Stimulated activated memory B cell treated with anti-CD40 and anti-IgM and Interleukin-4, amounts not matched to agents 10 μg/mL and 1 μg/mL and 100 μg/mL, for 72 hours (primary cell): Measurements from ENCODE around the gene KCNA5.

Experiments
- ATAC-seq: fragments of 150-1000 bp; cut with Tn5 transposase; 2 replicates; pipeline ENCODE4 v1.10.0; 2021
- H3K27ac Mint-ChIP-seq: one replicate; pipeline ENCODE4 v1.8.0; 2022; ENCODE audit warnings: mild to moderate bottlenecking, mixed read lengths
- H3K27me3 Mint-ChIP-seq: one replicate; pipeline ENCODE4 v1.8.0; 2022; ENCODE audit warnings: mixed read lengths
- H3K36me3 Mint-ChIP-seq: one replicate; pipeline ENCODE4 v1.8.0; 2022; ENCODE audit warnings: mixed read lengths
- H3K4me1 Mint-ChIP-seq: one replicate; pipeline ENCODE4 v1.8.0; 2022; ENCODE audit warnings: mixed read lengths
- H3K4me3 Mint-ChIP-seq: one replicate; pipeline ENCODE4 v1.8.0; 2022; ENCODE audit warnings: mild to moderate bottlenecking, moderate library complexity, mixed read lengths
- H3K9me3 Mint-ChIP-seq: one replicate; pipeline ENCODE4 v1.8.0; 2022; ENCODE audit warnings: mixed read lengths

The KCNA5 gene

DNA sequence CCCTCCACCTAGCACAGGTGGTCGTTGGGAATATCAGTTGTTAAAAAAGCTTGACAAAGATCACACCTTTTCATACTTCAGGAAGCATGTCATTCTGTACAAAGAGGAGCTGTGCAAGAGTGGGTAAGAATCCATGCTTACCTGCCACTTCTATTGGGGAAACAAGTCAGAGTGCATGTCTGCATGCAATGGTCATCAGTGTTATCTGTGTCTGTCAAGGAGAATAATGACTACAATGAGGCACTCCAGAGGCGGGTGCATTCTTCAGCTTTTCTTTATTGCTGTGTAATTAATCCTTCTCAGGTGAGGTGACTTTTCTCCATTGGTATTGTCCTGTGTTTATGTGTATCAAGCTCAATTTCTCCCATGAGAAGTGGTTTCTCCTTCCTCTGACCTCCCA, 24.4 kb downstream of the KCNA5 start:
- Mint-ChIP-seq H3K36me3 (no peaks in the 10 kb centered on the region), H3K4me3 (no peak overlapping the region), H3K27me3 (peaks cover 8% of the 10 kb centered on the region)

DNA sequence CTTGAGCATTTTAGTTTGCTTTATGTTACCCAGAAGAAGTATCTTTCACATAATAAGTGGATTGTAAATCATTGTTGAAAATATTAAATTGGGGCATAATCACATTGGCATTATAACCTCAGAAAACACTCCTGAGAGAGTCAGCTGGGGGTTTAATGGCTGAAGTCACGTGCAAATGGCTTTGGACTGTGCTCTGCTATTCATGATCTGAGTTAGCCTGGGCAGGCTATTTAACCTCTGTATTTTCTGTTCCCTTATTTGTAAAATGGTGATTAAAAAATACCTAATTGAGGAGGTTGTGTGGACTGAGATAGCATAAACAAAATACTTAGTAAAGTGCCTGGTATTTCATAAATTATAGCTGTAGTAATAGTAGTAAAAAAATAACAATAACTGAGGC, 24.9 kb downstream of the KCNA5 start:
- Mint-ChIP-seq H3K36me3 (no peaks in the 10 kb centered on the region), H3K4me3 (no peak overlapping the region), H3K27ac (no peak overlapping the region)

More for the DNA sequence above, 24.4 kb downstream of the KCNA5 start:
- no peak overlapping the region for H3K27ac Mint-ChIP-seq
- ATAC-seq: no peak
- H3K4me1 Mint-ChIP-seq: no peaks in the 10 kb centered on the region
- H3K9me3 Mint-ChIP-seq: no peaks in the 10 kb centered on the region

DNA sequence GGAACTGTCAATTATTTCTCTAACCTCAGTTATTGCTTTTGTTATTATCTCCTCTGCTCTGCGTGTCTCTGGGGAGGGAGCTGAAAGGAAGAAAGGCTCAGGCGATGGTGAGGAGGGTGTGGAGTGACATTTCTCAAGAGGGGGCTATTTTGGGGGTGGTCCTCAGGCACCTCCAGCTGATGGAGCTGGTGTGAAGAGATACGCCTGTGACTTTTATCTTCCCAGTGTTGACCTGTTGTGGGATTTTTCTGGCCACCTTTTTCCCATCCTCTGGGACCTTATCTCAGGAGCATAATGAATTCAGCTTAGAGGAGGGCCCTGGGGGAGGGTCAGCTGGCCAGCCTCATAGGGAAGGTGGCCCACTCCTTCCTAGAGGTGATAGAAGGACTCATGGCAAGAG, 26.4 kb downstream of the KCNA5 start:
- no peak for ATAC-seq
- Mint-ChIP-seq H3K27me3 (peaks cover 8% of the 10 kb centered on the region), H3K36me3 (no peaks in the 10 kb centered on the region), H3K4me1 (peaks cover 6% of the 10 kb centered on the region), H3K9me3 (no peaks in the 10 kb centered on the region), H3K27ac (no peak overlapping the region), H3K4me3 (no peak overlapping the region)

More for the DNA sequence above, 24.9 kb downstream of the KCNA5 start:
- Mint-ChIP-seq H3K27me3 (peaks cover 8% of the 10 kb centered on the region), H3K9me3 (no peaks in the 10 kb centered on the region), H3K4me1 (no peaks in the 10 kb centered on the region)
- ATAC-seq: no peak

DNA sequence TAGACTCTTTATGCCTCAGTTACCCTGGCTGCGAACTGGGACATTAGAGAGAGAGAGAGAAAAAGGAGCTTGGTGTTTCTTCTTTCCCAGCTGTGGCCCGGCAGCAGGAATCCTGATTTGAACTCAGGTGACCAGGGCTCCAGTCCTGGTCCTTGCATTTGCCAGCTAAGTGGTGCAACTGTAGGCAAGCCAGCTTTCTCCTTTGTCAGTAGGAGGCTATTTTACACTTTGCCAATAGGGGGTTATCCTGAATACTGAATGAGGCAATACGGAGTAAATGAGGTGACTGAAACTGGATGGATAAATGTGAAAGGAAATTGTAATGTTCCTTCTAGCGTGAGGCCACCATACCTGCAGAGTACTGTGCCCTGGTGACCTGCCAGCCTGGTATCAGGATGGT, 27.8 kb downstream of the KCNA5 start:
- Mint-ChIP-seq H3K4me3 (no peak overlapping the region), H3K9me3 (no peaks in the 10 kb centered on the region), H3K27me3 (peaks cover 8% of the 10 kb centered on the region), H3K36me3 (no peaks in the 10 kb centered on the region), H3K4me1 (peaks cover 6% of the 10 kb centered on the region), H3K27ac (no peak overlapping the region)
- ATAC-seq: no peak

DNA sequence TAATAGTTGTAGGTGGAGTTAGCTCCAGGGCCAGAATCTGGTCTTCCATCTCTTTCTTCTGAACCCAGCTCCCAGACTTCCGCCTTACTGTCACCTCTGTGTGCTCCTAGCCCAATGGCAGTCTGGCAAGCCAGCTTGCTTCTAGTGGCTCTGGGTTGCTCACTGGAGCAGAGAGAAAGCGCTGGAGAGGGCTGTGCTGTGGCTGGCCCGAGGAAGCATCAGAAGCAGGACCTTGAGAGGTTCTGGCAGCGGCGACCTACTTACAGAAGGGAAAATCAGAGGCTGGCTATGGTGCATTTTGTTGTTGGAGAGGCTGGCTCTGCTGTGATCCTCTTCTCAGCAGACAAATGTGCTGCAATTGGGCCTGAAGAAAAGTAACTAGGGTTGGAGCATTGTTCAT, 28.6 kb downstream of the KCNA5 start:
- Mint-ChIP-seq H3K36me3 (no peaks in the 10 kb centered on the region), H3K9me3 (no peaks in the 10 kb centered on the region), H3K4me3 (no peak overlapping the region), H3K27ac (no peak overlapping the region), H3K4me1 (peaks cover 6% of the 10 kb centered on the region), H3K27me3 (peaks cover 8% of the 10 kb centered on the region)
- no peak for ATAC-seq

DNA sequence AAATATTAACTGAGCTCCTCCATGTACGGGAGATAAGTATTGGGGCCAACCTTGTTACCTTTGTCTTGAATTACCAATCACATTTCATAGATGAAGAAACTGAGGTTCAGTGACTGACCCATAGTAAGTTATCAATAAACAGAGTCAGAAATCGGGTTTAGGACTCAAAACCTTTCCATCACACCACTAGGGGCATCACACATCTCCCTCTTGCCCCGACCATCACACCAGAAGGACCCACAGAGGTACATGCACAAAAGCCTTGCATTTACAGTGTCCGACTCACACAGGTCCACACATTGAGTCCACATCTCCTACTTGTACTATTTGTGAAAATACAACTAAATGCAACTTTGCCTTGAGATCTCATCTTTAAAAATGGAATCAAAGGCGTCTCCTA, 29.4 kb downstream of the KCNA5 start:
- Mint-ChIP-seq H3K4me1 (peaks cover 6% of the 10 kb centered on the region), H3K9me3 (no peaks in the 10 kb centered on the region), H3K27ac (no peak overlapping the region), H3K36me3 (no peaks in the 10 kb centered on the region), H3K4me3 (no peak overlapping the region), H3K27me3 (peaks cover 8% of the 10 kb centered on the region)
- ATAC-seq: no peak

DNA sequence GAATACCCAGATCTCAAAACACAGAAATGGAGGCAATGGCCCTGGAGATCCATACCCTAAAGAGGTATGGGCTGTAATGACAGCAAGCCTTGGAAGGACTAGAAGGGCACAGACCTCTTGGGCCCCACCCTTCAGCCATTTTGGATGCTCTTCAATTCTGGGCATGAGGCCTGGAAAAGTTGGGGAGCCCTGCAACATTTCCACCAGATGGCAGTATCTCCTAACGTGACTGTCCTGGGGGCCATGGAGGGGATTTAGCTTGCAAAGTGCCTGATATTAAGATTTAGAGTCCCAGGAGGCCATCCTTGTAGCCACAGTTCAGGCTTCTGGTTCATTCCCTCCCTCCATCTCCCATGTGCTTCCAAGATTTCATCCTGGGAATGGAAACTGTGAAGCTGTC, 30.2 kb downstream of the KCNA5 start:
- no peak overlapping the region for H3K4me3 Mint-ChIP-seq

DNA sequence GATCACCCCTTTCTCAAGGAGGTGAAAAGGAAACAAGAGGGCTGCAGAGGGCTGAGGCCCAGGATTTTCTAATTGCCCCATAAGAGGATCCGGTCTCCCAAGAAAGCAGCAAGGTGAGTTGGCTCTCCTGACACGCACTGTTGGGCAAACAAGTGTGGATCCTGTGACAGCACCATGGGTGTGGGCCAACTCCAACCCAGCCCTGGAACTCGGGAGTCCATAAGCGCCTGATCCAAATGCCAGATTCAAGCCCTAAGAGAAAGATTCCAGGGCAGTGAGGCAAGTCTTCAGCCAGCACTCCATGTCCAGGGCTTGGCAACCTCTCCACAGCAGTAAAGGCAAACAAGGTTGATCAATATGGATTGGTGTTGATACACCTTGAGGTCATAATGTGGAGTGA, 33.1 kb downstream of the KCNA5 start:
- no peaks in the 10 kb centered on the region for H3K9me3 Mint-ChIP-seq
- ATAC-seq: no peak

More for the DNA sequence above, 30.2 kb downstream of the KCNA5 start:
- H3K9me3 Mint-ChIP-seq: no peaks in the 10 kb centered on the region
- peaks cover 8% of the 10 kb centered on the region for H3K27me3 Mint-ChIP-seq
- H3K36me3 Mint-ChIP-seq: no peaks in the 10 kb centered on the region
- no peak overlapping the region for H3K27ac Mint-ChIP-seq
- no peak for ATAC-seq
- H3K4me1 Mint-ChIP-seq: peaks cover 6% of the 10 kb centered on the region

DNA sequence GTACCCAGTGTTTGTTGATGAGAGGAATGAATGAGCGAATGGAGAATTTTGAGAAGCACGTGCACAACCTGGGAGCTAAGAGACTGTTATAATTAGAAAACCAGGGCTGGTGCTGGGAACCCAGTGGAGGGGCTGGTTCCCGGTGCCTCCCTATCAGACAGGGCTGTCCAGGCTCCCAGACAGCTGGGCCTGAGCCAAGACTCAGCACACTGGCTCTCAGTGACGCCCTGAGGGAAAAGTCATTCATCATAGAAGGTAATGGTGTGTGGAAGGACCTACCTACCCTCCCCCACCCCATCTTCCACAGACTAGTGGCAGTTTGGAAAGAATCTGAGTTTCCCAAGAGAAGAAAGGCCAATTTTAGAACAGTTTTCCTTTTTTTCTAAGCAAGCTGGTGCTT, 34.7 kb downstream of the KCNA5 start:
- ATAC-seq: no peak
- H3K4me1 Mint-ChIP-seq: peaks cover 6% of the 10 kb centered on the region
- H3K4me3 Mint-ChIP-seq: no peak overlapping the region
- no peaks in the 10 kb centered on the region for H3K9me3 Mint-ChIP-seq
- H3K27me3 Mint-ChIP-seq: no peaks in the 10 kb centered on the region
- no peak overlapping the region for H3K27ac Mint-ChIP-seq
- no peaks in the 10 kb centered on the region for H3K36me3 Mint-ChIP-seq

More for the DNA sequence above, 33.1 kb downstream of the KCNA5 start:
- no peak overlapping the region for H3K27ac Mint-ChIP-seq
- H3K4me3 Mint-ChIP-seq: no peak overlapping the region
- H3K27me3 Mint-ChIP-seq: no peaks in the 10 kb centered on the region
- peaks cover 6% of the 10 kb centered on the region for H3K4me1 Mint-ChIP-seq
- H3K36me3 Mint-ChIP-seq: no peaks in the 10 kb centered on the region

DNA sequence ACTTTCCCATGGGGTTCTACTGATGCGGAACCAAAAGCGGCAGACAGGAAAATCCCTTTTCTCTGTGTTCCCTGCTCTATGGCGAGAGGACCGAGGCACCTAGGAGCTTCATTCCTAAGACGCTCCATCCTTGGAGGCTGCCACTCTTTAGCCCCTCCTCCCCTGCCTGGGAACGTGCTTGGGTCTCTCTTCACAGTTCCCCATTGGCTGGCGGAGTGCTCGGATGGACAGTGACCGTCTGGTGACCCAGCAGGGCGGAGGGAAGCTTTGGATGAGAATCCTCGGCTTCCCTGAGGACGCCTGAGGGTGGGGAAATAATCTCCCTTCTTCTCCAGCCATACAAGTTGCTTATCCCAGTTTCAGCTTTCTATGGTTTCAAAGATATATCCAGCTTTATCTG, 37.3 kb downstream of the KCNA5 start:
- Mint-ChIP-seq H3K36me3 (no peaks in the 10 kb centered on the region), H3K9me3 (no peaks in the 10 kb centered on the region), H3K4me1 (no peaks in the 10 kb centered on the region), H3K4me3 (no peak overlapping the region), H3K27ac (no peak overlapping the region), H3K27me3 (no peaks in the 10 kb centered on the region)
- ATAC-seq: no peak

DNA sequence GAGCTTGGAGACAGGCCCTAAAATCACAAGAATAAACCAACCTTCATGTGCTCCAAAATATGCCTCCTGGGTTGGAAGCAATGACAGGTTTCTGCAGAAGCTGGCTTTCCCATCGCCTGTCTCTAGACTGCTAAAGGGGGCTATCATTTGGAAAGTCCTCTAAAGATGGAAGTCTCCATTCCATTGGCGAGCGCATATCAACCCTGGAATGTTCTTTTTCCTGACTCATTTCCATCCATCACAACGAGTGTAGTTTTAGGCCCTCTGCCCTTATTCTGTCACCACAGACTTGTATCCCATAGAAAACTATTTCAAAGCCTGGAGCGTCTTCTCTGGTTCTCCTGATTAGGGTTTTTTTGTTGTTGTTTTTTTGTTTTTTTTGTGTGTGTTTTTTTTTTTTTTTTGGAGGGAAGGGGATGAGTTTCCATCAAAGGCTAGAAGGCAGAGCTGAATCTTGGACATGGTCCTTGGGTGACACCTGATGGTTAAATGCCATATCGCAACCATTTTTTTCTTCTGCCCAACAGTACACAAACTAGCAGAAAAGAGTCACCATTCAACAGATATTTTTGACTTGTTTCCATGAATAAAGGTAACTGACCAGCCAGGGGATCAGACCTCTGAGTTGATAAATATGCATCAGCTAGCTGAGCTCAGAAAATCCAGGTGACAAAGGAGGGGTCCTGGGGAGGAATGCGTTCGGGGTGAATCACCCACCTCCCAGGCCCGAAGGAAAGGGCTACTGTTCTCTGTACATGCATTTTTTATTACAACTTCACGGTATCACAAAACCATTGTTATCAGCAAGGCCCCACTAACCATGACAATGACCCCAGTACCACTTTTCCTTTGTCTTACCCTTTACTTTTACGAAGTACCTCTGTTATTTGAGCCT, 40.5 kb downstream of the KCNA5 start:
- Mint-ChIP-seq H3K27me3 (no peaks in the 10 kb centered on the region), H3K36me3 (no peaks in the 10 kb centered on the region), H3K4me1 (no peaks in the 10 kb centered on the region), H3K9me3 (no peaks in the 10 kb centered on the region), H3K4me3 (no peak overlapping the region), H3K27ac (no peak overlapping the region)
- ATAC-seq: no peak

DNA sequence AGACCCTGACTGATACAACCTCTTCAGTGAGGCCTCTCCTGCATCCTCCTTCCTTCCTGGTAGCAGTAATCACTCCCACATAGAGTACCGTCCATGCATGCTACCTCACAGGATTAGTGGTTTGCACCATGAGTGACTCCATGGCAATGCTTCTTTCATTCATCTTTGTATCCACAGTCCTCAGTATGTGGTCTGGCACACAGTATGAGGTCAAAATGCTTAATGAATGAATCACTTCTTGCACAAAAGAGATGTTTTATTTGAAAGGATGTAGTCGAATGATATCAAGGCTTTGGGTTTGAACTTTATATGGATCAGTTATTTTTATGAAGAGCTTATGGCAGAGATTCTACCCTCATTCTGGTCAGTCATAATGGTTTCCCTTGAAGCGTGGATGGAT, 42.2 kb downstream of the KCNA5 start:
- H3K9me3 Mint-ChIP-seq: no peaks in the 10 kb centered on the region
- H3K4me1 Mint-ChIP-seq: no peaks in the 10 kb centered on the region
- no peaks in the 10 kb centered on the region for H3K36me3 Mint-ChIP-seq
- H3K4me3 Mint-ChIP-seq: no peak overlapping the region
- H3K27ac Mint-ChIP-seq: no peak overlapping the region
- no peak for ATAC-seq
- peaks cover 6% of the 10 kb centered on the region for H3K27me3 Mint-ChIP-seq

DNA sequence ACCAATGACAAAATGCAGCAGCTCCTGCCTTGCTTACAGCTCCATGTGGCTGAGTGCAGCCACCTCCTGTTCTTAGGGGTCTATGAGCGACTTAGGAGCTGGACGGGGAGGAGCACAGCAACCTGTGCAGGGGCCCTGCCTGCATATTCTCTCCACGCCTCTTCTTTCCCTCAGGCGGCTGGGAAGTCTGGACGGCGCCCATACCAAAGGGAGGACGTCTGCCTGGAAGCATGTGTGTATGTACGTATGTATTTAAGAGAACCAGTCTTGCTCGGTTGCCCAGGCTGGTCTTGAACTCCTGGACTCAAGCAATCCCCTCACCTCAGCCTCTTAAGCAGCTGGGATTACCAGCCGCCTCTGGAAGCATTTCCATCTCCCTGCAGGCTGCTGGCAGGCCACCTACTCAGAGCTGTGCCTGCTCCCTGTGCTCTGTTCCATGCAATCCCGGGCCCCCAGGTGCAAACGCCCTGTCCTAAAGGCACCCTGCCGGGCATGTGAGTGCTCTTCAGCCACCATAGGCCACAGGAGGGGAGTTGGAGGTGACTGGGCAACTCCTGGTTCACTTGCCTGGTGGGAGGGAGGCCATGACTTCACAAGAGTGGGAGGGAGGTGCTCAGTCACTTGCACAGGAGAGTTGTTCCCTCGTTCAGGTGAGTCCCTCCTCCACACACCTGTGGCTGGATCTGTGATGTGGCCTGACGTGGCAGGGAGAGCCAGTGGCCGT, 44.3 kb downstream of the KCNA5 start:
- Mint-ChIP-seq H3K9me3 (no peaks in the 10 kb centered on the region), H3K36me3 (no peaks in the 10 kb centered on the region), H3K27me3 (peaks cover 16% of the 10 kb centered on the region), H3K27ac (no peak overlapping the region), H3K4me1 (no peaks in the 10 kb centered on the region), H3K4me3 (no peak overlapping the region)
- ATAC-seq: no peak

DNA sequence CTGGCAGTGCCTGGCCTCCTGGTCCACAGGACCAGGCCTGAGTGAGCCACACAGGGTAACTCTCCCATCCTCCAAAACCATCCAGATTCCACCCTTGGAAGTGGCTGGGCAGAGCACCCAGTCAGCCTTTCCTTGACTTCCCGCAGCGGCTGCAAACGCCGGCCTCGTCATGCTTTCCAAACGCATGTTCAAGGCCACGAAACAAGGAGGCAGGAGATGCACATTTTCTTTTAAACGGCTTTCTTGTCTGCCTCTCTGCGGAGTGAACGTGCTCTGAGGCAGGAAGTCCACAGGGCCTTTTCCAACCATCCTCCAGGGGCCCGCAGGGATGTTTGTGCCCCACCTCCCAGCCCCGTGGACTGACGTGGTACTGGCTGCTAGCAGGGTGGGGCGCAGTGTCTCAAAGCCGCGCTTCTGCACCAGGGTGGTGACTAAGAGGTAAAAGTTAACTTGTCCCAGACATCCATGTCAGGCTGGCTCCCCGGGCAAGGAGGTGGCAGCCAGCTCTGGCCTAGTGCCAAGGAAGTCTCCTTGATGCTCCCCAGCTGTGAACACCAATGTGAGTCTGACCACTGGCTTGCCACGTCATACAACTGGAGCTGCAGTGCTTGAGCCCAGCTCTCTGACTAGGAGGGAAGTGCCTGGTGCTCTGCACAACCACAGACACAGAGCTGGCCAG, 45.0 kb downstream of the KCNA5 start:
- no peaks in the 10 kb centered on the region for H3K9me3 Mint-ChIP-seq
- no peak overlapping the region for H3K4me3 Mint-ChIP-seq
- ATAC-seq: no peak
- H3K27me3 Mint-ChIP-seq: peaks cover 20% of the 10 kb centered on the region
- no peaks in the 10 kb centered on the region for H3K4me1 Mint-ChIP-seq
- H3K36me3 Mint-ChIP-seq: no peaks in the 10 kb centered on the region
- H3K27ac Mint-ChIP-seq: no peak overlapping the region

DNA sequence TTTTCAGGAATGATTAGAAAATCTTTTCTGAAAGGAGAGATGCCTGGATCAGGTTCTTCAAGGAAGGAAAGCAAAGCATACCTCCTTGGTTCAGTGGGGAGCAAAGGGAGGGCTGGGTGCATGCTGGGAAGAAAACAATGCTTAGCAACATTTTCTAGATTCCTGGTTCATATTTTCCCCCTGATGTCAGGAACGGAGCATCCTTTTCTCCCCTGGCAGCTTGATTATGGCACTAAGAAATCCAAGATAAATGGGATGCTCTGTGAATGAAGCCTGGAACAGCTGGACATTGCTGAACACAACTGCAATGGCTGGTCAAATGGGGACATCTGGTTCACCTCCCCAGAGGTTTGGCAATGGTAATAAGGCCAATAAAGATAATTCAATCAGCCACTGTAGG, 50.9 kb downstream of the KCNA5 start:
- Mint-ChIP-seq H3K36me3 (no peaks in the 10 kb centered on the region), H3K4me3 (no peak overlapping the region), H3K27ac (no peak overlapping the region), H3K4me1 (no peaks in the 10 kb centered on the region), H3K27me3 (peaks cover 61% of the 10 kb centered on the region), H3K9me3 (no peaks in the 10 kb centered on the region)
- ATAC-seq: no peak
